ENCODE results near the gene ROPN1.
"Not testable (repeated sequence)": the region's sequence is repeated elsewhere in the genome, so short reads cannot be mapped to it uniquely, and the experiment has no call there.

GRCh38 chr3:124023531-124023930 lies 31.6 kb upstream of the ROPN1 start:
- not testable (repeated sequence) for TF ChIP-seq ZNF274 (IDR thresholded peaks at IDR 0.05; ENCODE audit: low read depth, low read length); POLR2AphosphoS5 (IDR thresholded peaks at IDR 0.05; ENCODE audit: low read depth, low read length); POLR2A (IDR thresholded peaks at IDR 0.05; ENCODE audit: borderline replicate concordance, extremely low read depth, insufficient read depth, insufficient read length); JUND (IDR thresholded peaks at IDR 0.05); CTCF (IDR thresholded peaks at IDR 0.05 in 2 of 3, conservative IDR thresholded peaks at IDR 0.05 in 1 of 3; ENCODE audit: borderline replicate concordance in 1 of 3, insufficient read depth in 1 of 3, low read depth in 2 of 3, low read length in 2 of 3); EGR1 (IDR thresholded peaks at IDR 0.05; ENCODE audit: low read depth)
